ENCODE measurements around the gene ITGA6.
A peak's percentile ranks its signal among the peaks of the same experiment; 100 is the strongest.

Gene ITGA6

DNA sequence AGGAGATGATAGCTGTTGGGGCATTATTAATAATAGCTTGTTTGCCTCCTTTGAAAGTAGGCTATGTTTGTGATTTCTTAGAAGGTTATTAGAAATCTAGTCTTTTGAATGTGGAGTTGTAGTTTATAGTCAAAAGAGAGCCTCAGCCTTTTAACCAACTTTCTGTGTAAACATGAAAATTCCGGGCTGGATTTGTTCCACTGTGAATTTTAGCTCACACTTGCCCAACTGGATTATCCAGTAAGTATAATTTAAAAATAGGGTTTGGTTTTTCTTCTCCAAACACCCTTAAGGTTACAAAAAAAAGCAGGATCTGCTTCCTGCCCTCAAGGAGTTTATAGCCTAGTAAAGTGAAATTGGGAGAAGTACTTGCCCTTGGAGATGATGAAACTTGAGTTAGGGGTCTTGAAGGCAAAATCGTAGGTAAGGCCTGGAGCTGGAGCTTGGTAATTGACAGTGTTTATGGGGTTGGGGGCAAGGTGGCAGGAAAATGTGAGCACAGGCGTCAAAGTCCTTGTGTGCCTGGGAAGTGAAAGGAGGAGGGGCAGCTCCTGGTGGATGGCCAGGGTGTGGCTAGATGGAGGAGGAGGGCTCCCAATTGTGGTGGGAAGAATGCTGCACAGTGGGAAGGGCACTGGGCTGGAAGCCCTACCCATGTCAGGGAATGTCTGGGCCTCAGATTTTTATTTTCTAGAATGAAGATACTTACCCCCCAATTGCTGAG, 21.3 kb downstream of the ITGA6 start:
- no peak for ATAC-seq

DNA sequence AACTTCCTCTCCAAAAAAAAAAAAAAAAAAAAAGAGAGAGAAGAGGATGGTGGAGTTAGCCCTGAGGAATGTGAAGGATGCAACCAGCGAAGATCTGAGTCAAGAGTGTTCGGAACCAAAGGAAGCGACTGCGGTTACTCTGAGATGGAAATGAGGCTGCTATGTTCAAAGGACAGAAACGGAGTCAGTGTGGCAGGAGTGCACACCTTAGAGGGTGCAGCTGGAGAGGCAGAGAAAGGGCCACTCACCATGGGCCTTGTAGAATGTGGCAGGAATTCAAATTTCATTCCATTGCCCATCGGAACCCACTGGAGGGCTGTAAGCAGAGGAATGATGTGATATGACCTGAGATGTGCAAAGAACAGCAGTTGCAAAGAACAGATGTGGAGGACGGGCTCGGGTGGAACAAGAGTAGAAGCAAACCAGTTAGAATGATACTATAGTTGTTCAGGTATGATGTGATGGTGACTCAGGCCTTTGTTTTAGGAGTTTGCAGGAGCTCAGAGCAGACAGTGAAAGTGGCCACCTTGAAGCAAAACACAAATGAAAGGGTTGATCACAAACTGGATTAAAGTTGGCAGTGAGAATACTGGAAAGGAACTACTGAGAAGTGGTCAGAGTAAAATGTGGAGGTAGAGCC, 22.6 kb downstream of the ITGA6 start:
- ATAC-seq: peak; percentile 36; the same call in 2 of the 3 replicates
- TF ChIP-seq, protein P1, sequence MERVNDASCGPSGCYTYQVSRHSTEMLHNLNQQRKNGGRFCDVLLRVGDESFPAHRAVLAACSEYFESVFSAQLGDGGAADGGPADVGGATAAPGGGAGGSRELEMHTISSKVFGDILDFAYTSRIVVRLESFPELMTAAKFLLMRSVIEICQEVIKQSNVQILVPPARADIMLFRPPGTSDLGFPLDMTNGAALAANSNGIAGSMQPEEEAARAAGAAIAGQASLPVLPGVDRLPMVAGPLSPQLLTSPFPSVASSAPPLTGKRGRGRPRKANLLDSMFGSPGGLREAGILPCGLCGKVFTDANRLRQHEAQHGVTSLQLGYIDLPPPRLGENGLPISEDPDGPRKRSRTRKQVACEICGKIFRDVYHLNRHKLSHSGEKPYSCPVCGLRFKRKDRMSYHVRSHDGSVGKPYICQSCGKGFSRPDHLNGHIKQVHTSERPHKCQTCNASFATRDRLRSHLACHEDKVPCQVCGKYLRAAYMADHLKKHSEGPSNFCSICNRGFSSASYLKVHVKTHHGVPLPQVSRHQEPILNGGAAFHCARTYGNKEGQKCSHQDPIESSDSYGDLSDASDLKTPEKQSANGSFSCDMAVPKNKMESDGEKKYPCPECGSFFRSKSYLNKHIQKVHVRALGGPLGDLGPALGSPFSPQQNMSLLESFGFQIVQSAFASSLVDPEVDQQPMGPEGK (CRISPR knock-in tag; IDR thresholded peaks at IDR 0.05; ENCODE audit: borderline replicate concordance): no peak
- TF ChIP-seq ISL1 (CRISPR knock-in tag; IDR thresholded peaks at IDR 0.05): no peak
- TF ChIP-seq ZFP3 (CRISPR knock-in tag; IDR thresholded peaks at IDR 0.05): no peak
- TF ChIP-seq ZNF70 (CRISPR knock-in tag; IDR thresholded peaks at IDR 0.05): no peak
- TF ChIP-seq CSDC2 (CRISPR knock-in tag; IDR thresholded peaks at IDR 0.05): no peak
- TF ChIP-seq RARB (CRISPR knock-in tag; IDR thresholded peaks at IDR 0.05): no peak
- TF ChIP-seq ZC3H10 (CRISPR knock-in tag; IDR thresholded peaks at IDR 0.05): no peak
- TF ChIP-seq ARNTL (CRISPR knock-in tag; IDR thresholded peaks at IDR 0.05; ENCODE audit: borderline replicate concordance, low read depth): no peak
- TF ChIP-seq ZNF8 (CRISPR knock-in tag; IDR thresholded peaks at IDR 0.05): no peak
- no peak for TF ChIP-seq GLIS3 (CRISPR knock-in tag; IDR thresholded peaks at IDR 0.05)
- TF ChIP-seq, protein P2, sequence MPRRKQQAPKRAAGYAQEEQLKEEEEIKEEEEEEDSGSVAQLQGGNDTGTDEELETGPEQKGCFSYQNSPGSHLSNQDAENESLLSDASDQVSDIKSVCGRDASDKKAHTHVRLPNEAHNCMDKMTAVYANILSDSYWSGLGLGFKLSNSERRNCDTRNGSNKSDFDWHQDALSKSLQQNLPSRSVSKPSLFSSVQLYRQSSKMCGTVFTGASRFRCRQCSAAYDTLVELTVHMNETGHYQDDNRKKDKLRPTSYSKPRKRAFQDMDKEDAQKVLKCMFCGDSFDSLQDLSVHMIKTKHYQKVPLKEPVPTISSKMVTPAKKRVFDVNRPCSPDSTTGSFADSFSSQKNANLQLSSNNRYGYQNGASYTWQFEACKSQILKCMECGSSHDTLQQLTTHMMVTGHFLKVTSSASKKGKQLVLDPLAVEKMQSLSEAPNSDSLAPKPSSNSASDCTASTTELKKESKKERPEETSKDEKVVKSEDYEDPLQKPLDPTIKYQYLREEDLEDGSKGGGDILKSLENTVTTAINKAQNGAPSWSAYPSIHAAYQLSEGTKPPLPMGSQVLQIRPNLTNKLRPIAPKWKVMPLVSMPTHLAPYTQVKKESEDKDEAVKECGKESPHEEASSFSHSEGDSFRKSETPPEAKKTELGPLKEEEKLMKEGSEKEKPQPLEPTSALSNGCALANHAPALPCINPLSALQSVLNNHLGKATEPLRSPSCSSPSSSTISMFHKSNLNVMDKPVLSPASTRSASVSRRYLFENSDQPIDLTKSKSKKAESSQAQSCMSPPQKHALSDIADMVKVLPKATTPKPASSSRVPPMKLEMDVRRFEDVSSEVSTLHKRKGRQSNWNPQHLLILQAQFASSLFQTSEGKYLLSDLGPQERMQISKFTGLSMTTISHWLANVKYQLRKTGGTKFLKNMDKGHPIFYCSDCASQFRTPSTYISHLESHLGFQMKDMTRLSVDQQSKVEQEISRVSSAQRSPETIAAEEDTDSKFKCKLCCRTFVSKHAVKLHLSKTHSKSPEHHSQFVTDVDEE (CRISPR knock-in tag; IDR thresholded peaks at IDR 0.05): no peak
- TF ChIP-seq, protein P3, sequence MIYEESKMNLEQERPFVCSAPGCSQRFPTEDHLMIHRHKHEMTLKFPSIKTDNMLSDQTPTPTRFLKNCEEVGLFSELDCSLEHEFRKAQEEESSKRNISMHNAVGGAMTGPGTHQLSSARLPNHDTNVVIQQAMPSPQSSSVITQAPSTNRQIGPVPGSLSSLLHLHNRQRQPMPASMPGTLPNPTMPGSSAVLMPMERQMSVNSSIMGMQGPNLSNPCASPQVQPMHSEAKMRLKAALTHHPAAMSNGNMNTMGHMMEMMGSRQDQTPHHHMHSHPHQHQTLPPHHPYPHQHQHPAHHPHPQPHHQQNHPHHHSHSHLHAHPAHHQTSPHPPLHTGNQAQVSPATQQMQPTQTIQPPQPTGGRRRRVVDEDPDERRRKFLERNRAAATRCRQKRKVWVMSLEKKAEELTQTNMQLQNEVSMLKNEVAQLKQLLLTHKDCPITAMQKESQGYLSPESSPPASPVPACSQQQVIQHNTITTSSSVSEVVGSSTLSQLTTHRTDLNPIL (CRISPR knock-in tag; IDR thresholded peaks at IDR 0.05; ENCODE audit: low read depth): no peak
- TF ChIP-seq TCF4 (CRISPR knock-in tag; IDR thresholded peaks at IDR 0.05; ENCODE audit: borderline replicate concordance): no peak
- no peak for TF ChIP-seq ZNF565 (CRISPR knock-in tag; conservative IDR thresholded peaks at IDR 0.05; ENCODE audit: low read depth)
- no peak for TF ChIP-seq BACH2 (CRISPR knock-in tag; IDR thresholded peaks at IDR 0.05; ENCODE audit: borderline replicate concordance)
- TF ChIP-seq TOX (CRISPR knock-in tag; IDR thresholded peaks at IDR 0.05; ENCODE audit: borderline replicate concordance): no peak
- TF ChIP-seq PPARA (CRISPR knock-in tag; IDR thresholded peaks at IDR 0.05; ENCODE audit: borderline replicate concordance): no peak
- TF ChIP-seq ESRRG (CRISPR knock-in tag; IDR thresholded peaks at IDR 0.05): no peak
- TF ChIP-seq, protein P4, sequence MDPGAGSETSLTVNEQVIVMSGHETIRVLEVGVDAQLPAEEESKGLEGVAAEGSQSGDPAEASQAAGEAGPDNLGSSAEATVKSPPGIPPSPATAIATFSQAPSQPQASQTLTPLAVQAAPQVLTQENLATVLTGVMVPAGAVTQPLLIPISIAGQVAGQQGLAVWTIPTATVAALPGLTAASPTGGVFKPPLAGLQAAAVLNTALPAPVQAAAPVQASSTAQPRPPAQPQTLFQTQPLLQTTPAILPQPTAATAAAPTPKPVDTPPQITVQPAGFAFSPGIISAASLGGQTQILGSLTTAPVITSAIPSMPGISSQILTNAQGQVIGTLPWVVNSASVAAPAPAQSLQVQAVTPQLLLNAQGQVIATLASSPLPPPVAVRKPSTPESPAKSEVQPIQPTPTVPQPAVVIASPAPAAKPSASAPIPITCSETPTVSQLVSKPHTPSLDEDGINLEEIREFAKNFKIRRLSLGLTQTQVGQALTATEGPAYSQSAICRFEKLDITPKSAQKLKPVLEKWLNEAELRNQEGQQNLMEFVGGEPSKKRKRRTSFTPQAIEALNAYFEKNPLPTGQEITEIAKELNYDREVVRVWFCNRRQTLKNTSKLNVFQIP (CRISPR knock-in tag; IDR thresholded peaks at IDR 0.05; ENCODE audit: borderline replicate concordance, low read depth): no peak

More for the DNA sequence above, 21.3 kb downstream of the ITGA6 start:
- TF ChIP-seq, protein P4 (CRISPR knock-in tag; IDR thresholded peaks at IDR 0.05; ENCODE audit: borderline replicate concordance, low read depth): no peak
- TF ChIP-seq ZNF8 (CRISPR knock-in tag; IDR thresholded peaks at IDR 0.05): no peak
- no peak for TF ChIP-seq TCF4 (CRISPR knock-in tag; IDR thresholded peaks at IDR 0.05; ENCODE audit: borderline replicate concordance)
- no peak for TF ChIP-seq PPARA (CRISPR knock-in tag; IDR thresholded peaks at IDR 0.05; ENCODE audit: borderline replicate concordance)
- TF ChIP-seq ESRRG (CRISPR knock-in tag; IDR thresholded peaks at IDR 0.05): no peak
- no peak for TF ChIP-seq ZFP3 (CRISPR knock-in tag; IDR thresholded peaks at IDR 0.05)
- TF ChIP-seq, protein P5, sequence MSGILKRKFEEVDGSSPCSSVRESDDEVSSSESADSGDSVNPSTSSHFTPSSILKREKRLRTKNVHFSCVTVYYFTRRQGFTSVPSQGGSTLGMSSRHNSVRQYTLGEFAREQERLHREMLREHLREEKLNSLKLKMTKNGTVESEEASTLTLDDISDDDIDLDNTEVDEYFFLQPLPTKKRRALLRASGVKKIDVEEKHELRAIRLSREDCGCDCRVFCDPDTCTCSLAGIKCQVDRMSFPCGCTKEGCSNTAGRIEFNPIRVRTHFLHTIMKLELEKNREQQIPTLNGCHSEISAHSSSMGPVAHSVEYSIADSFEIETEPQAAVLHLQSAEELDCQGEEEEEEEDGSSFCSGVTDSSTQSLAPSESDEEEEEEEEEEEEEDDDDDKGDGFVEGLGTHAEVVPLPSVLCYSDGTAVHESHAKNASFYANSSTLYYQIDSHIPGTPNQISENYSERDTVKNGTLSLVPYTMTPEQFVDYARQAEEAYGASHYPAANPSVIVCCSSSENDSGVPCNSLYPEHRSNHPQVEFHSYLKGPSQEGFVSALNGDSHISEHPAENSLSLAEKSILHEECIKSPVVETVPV (CRISPR knock-in tag; IDR thresholded peaks at IDR 0.05): no peak
